Measurements from ENCODE around the gene MED13L.
A peak's percentile ranks its signal among the peaks of the same experiment; 100 is the strongest.

The MED13L gene

DNA sequence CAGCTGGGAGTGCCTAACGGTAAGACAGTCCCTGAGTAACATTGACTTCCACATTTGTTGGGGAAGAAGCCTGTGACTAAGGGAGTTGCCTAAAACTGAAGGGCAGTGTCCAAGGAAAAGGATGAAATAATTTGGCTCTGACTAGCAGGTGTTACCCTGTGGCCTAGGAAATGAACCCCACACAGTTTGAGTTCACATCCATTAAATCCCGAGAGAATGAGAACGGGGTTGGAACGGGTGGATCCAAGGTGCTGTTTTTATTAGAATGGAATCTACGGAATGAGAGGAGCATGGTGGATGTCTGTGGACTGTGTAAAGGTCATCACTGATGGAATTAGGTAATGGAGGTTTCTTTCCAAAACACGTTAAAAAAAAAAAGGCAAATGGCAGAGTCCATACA lies 324.0 kb downstream of the MED13L start:
- POLR2A ChIA-PET: no interaction called here
- TF ChIP-seq NFRKB (IDR thresholded peaks at IDR 0.05) (no peak), LEF1 (IDR thresholded peaks at IDR 0.05; ENCODE audit: borderline replicate concordance) (no peak), CTBP1 (IDR thresholded peaks at IDR 0.05; ENCODE audit: borderline replicate concordance) (no peak)
- TF ChIP-seq, protein P1, sequence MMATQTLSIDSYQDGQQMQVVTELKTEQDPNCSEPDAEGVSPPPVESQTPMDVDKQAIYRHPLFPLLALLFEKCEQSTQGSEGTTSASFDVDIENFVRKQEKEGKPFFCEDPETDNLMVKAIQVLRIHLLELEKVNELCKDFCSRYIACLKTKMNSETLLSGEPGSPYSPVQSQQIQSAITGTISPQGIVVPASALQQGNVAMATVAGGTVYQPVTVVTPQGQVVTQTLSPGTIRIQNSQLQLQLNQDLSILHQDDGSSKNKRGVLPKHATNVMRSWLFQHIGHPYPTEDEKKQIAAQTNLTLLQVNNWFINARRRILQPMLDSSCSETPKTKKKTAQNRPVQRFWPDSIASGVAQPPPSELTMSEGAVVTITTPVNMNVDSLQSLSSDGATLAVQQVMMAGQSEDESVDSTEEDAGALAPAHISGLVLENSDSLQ (IDR thresholded peaks at IDR 0.05): no peak
- CTCF ChIA-PET: no interaction called here
- no peak for DNase-seq (ENCODE audit: extremely low spot score)

DNA sequence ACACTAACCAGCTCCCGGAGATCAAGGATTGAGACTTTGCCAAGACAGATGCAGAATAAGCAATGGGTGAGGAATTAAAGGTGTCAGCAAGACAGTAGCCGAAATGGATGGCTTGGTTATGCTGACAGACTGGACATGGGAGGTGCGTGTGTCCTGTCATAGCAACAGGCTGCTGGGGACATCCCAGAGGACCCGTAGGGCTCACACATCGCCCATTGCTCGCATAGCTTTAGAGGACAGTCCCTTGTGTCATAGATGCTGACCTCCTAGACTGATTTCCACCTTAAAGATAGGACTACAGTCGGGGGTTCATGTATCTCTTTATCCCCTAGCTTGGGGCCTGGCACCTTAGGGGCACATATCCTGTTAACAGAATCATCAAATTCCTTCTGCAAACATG lies 324.5 kb downstream of the MED13L start:
- ChIA-PET POLR2A (no interaction called here), CTCF (no interaction called here)
- DNase-seq (ENCODE audit: extremely low spot score): no peak
- TF ChIP-seq CTBP1 (IDR thresholded peaks at IDR 0.05; ENCODE audit: borderline replicate concordance): no peak
- TF ChIP-seq FOXK2 (IDR thresholded peaks at IDR 0.05): no peak
- TF ChIP-seq HDGF (IDR thresholded peaks at IDR 0.05; ENCODE audit: borderline replicate concordance): no peak
- no peak for TF ChIP-seq BHLHE40 (IDR thresholded peaks at IDR 0.05; ENCODE audit: borderline replicate concordance)
- TF ChIP-seq FOXA1 (IDR thresholded peaks at IDR 0.05): no peak
- no peak for TF ChIP-seq SUZ12 (IDR thresholded peaks at IDR 0.05)
- TF ChIP-seq, protein P1 (IDR thresholded peaks at IDR 0.05): no peak
- TF ChIP-seq ARNT (IDR thresholded peaks at IDR 0.05): no peak
- no peak for TF ChIP-seq ELF4 (IDR thresholded peaks at IDR 0.05)
- no peak for TF ChIP-seq FOXM1 (IDR thresholded peaks at IDR 0.05; ENCODE audit: borderline replicate concordance)

DNA sequence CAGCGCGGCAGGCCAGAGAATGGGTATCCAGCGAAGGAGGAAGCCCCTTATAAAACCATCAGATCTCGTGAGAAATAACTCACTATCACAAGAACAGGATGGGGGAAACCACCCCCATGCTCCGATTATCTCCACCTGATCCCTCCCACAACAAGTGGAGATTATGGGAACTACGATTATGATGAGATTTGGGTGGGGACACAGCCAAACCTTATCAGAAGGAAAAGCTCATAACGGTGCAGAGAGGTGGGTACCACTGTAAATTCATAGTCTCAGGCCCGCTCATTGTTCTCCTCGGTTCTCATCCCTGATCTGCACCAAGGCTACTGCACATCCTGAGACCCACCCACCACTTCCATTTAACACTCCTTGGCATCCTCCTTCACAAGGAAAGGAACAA lies 326.5 kb downstream of the MED13L start:
- CTCF ChIA-PET: no interaction called here
- POLR2A ChIA-PET: no interaction called here

DNA sequence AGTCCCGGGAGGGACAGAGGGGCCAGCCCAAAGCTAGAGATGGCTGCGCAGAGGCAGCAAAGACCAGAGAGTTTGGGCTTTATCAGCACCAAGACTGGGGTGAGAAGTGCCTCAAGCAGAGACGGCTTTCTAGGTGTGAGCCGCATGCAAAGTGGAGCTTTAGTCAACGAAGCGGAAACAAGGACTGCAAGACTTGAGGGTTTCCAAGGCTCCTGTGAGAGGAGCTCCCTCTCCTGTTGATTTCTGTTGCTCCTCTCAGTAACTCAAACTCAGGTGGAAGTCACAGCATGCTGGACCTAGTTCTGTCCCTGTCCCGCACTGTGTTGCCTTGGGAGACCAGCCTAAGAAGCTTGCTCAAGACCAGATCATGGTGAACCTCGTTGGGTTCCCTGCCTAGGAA lies 327.8 kb downstream of the MED13L start:
- CTCF ChIA-PET: interaction anchor here (0.5 kb wide), 1 partner anchor 1288 kb away, joined by 3 read pairs; no protein-coding TSS in a partner anchor
- POLR2A ChIA-PET: no interaction called here
- DNase-seq (ENCODE audit: extremely low spot score): no peak
- TF ChIP-seq SUZ12 (IDR thresholded peaks at IDR 0.05) (no peak), FOXA1 (IDR thresholded peaks at IDR 0.05) (no peak), ELF4 (IDR thresholded peaks at IDR 0.05) (no peak), SP1 (IDR thresholded peaks at IDR 0.05) (no peak), L3MBTL2 (conservative IDR thresholded peaks at IDR 0.05) (no peak), NFRKB (IDR thresholded peaks at IDR 0.05) (no peak), FOXM1 (IDR thresholded peaks at IDR 0.05; ENCODE audit: borderline replicate concordance) (no peak), CTBP1 (IDR thresholded peaks at IDR 0.05; ENCODE audit: borderline replicate concordance) (no peak), FOXK2 (IDR thresholded peaks at IDR 0.05) (no peak)
- TF ChIP-seq, protein P1 (IDR thresholded peaks at IDR 0.05): no peak

More for the DNA sequence above, 326.5 kb downstream of the MED13L start:
- TF ChIP-seq L3MBTL2 (conservative IDR thresholded peaks at IDR 0.05) (no peak), ARNT (IDR thresholded peaks at IDR 0.05) (no peak), SUZ12 (IDR thresholded peaks at IDR 0.05) (no peak), SP1 (IDR thresholded peaks at IDR 0.05) (no peak), LEF1 (IDR thresholded peaks at IDR 0.05; ENCODE audit: borderline replicate concordance) (no peak)
- DNase-seq (ENCODE audit: extremely low spot score): no peak

DNA sequence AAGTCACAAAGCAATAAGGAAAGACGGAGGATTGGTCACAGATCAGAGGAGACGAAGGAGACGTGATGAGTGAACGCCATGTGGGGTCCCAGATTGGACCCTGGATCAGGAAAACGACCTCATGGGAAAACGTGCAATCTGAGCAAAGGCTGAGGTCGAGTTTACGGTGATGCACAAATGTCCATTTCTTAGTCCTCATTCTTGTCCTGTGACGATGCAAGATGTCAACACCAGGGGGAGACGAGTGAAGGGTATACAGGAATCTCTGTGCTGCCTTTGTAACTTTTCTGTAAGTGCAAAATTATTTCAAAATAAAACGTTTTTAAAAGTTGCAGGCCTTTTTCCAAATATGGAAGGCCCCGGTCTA lies 329.8 kb downstream of the MED13L start:
- ChIA-PET CTCF (interaction anchor here (0.6 to 1.2 kb wide), 4 partner anchors 13 to 1316 kb away, joined by 3 to 6 read pairs (median 4); no protein-coding TSS in a partner anchor), POLR2A (no interaction called here)
- TF ChIP-seq FOXK2 (IDR thresholded peaks at IDR 0.05) (no peak), ELF4 (IDR thresholded peaks at IDR 0.05) (no peak), NFRKB (IDR thresholded peaks at IDR 0.05) (no peak), SP1 (IDR thresholded peaks at IDR 0.05) (no peak), BHLHE40 (IDR thresholded peaks at IDR 0.05; ENCODE audit: borderline replicate concordance) (no peak), CTBP1 (IDR thresholded peaks at IDR 0.05; ENCODE audit: borderline replicate concordance) (no peak), SUZ12 (IDR thresholded peaks at IDR 0.05) (no peak), LEF1 (IDR thresholded peaks at IDR 0.05; ENCODE audit: borderline replicate concordance) (no peak), TARDBP (IDR thresholded peaks at IDR 0.05) (no peak), ARNT (IDR thresholded peaks at IDR 0.05) (no peak), ZNF384 (IDR thresholded peaks at IDR 0.05) (no peak), FOXA1 (IDR thresholded peaks at IDR 0.05) (no peak), HDGF (IDR thresholded peaks at IDR 0.05; ENCODE audit: borderline replicate concordance) (no peak), FOXM1 (IDR thresholded peaks at IDR 0.05; ENCODE audit: borderline replicate concordance) (no peak)
- TF ChIP-seq, protein P1 (IDR thresholded peaks at IDR 0.05): no peak
- DNase-seq (ENCODE audit: extremely low spot score): no peak

DNA sequence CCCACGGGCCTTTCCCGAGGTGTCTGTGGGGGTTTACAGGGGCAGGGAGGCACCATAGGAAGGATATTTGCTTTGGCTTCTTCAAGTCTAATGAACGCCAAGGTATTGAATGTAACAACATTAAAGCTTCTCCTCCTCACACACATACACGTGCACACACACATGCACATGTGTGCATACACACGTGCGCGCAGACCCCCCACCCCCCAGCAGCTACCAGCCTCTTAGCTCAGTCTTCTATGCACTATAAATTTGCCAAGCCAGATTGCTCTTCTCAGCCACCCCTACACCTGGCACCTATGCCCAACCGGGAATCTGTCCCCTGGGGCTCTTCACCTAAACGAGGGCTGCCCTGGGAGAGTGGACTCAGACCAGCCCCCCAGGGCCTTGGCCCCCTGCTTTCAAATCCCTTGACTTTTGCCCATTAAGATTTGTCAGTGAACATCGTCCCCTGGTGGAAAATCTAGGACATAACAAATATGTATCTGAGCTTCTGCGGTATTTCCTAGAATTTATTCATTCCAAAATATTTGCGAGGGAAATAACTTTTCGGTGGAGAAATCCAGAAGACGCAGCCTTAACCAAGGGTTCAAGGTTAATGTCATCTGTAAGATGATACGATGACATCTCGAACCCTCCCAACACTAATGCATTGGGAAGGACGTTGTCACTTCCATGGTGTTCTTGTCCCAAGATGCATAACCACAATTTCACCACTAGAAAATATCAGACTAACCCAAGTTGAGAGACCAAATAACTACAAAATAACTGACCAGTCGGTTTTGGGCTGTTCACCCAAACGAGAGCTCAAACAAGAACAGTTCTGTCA lies 330.4 kb downstream of the MED13L start:
- ChIA-PET POLR2A (no interaction called here), CTCF (interaction anchor here (0.6 to 1.2 kb wide), 5 partner anchors 11 to 1316 kb away, joined by 3 to 6 read pairs (median 3); no protein-coding TSS in a partner anchor)
- no peak for TF ChIP-seq SP1 (IDR thresholded peaks at IDR 0.05)
- no peak for TF ChIP-seq FOXM1 (IDR thresholded peaks at IDR 0.05; ENCODE audit: borderline replicate concordance)
- TF ChIP-seq HDGF (IDR thresholded peaks at IDR 0.05; ENCODE audit: borderline replicate concordance): no peak
- TF ChIP-seq BHLHE40 (IDR thresholded peaks at IDR 0.05; ENCODE audit: borderline replicate concordance): no peak
- no peak for TF ChIP-seq ZNF384 (IDR thresholded peaks at IDR 0.05)
- no peak for TF ChIP-seq LEF1 (IDR thresholded peaks at IDR 0.05; ENCODE audit: borderline replicate concordance)
- TF ChIP-seq ARNT (IDR thresholded peaks at IDR 0.05): no peak
- no peak for TF ChIP-seq FOXA1 (IDR thresholded peaks at IDR 0.05)
- no peak for TF ChIP-seq TARDBP (IDR thresholded peaks at IDR 0.05)
- TF ChIP-seq SUZ12 (IDR thresholded peaks at IDR 0.05): no peak
- TF ChIP-seq L3MBTL2 (conservative IDR thresholded peaks at IDR 0.05): no peak
- TF ChIP-seq ELF4 (IDR thresholded peaks at IDR 0.05): no peak
- no peak for TF ChIP-seq FOXK2 (IDR thresholded peaks at IDR 0.05)
- TF ChIP-seq, protein P1 (IDR thresholded peaks at IDR 0.05): no peak
- TF ChIP-seq CTBP1 (IDR thresholded peaks at IDR 0.05; ENCODE audit: borderline replicate concordance): no peak
- DNase-seq (ENCODE audit: extremely low spot score): peak; percentile 27

Data from HEK293T (cell line).